ENCODE results near the gene EPHA1.
A peak's percentile ranks its signal among the peaks of the same experiment; 100 is the strongest.

The EPHA1 gene

GRCh38 chr7:143356414-143357050, 52.1 kb downstream of the EPHA1 start:
- Mint-ChIP-seq H3K4me1 (peaks cover 2% of the 10 kb centered on the region), H3K27me3 (peaks cover 89% of the 10 kb centered on the region), H3K9me3 (no peaks in the 10 kb centered on the region), H3K36me3 (no peaks in the 10 kb centered on the region), H3K4me3 (no peak overlapping the region), H3K27ac (no peak overlapping the region)
- CTCF ChIA-PET = interaction anchor here (1.9 kb wide), 1 partner anchor 116 kb away, joined by 8 read pairs; no protein-coding TSS in a partner anchor
- no peak for DNase-seq

GRCh38 chr7:143355450-143356385, 52.9 kb downstream of the EPHA1 start:
- CTCF ChIA-PET = interaction anchor here (1.2 to 2.1 kb wide), 3 partner anchors 11 to 115 kb away, joined by 3 to 8 read pairs (median 8); no protein-coding TSS in a partner anchor
- H3K27ac Mint-ChIP-seq = no peak overlapping the region
- peaks cover 88% of the 10 kb centered on the region for H3K27me3 Mint-ChIP-seq
- H3K36me3 Mint-ChIP-seq = no peaks in the 10 kb centered on the region
- no peaks in the 10 kb centered on the region for H3K9me3 Mint-ChIP-seq
- H3K4me1 Mint-ChIP-seq = peaks cover 2% of the 10 kb centered on the region
- no peak for DNase-seq
- no peak overlapping the region for H3K4me3 Mint-ChIP-seq

- Mint-ChIP-seq H3K9me3 (no peaks in the 10 kb centered on the region), H3K36me3 (no peaks in the 10 kb centered on the region), H3K27me3 (peaks cover 88% of the 10 kb centered on the region), H3K27ac (no peak overlapping the region), H3K4me1 (peaks cover 2% of the 10 kb centered on the region), H3K4me3 (no peak overlapping the region)
- CTCF ChIA-PET = interaction anchor here (1.2 to 2.1 kb wide), 3 partner anchors 10 to 114 kb away, joined by 3 to 8 read pairs (median 8); no protein-coding TSS in a partner anchor
- no peak for DNase-seq
Observed at GRCh38 chr7:143354965-143355364, 53.7 kb downstream of the EPHA1 start.

GRCh38 chr7:143354376-143354775, 54.3 kb downstream of the EPHA1 start:
- CTCF ChIA-PET = interaction anchor here (1.9 to 2.1 kb wide), 2 partner anchors 9 to 114 kb away, joined by 8 read pairs; no protein-coding TSS in a partner anchor
- Mint-ChIP-seq H3K4me1 (peaks cover 2% of the 10 kb centered on the region), H3K27me3 (peaks cover 84% of the 10 kb centered on the region), H3K27ac (no peak overlapping the region), H3K36me3 (no peaks in the 10 kb centered on the region), H3K9me3 (no peaks in the 10 kb centered on the region), H3K4me3 (no peak overlapping the region)
- DNase-seq = no peak

GRCh38 chr7:143352531-143353002, 56.1 kb downstream of the EPHA1 start:
- Mint-ChIP-seq H3K4me1 (peaks cover 2% of the 10 kb centered on the region), H3K36me3 (no peaks in the 10 kb centered on the region), H3K9me3 (no peaks in the 10 kb centered on the region), H3K27me3 (peaks cover 81% of the 10 kb centered on the region), H3K4me3 (no peak overlapping the region), H3K27ac (no peak overlapping the region)
- CTCF ChIA-PET = interaction anchor here (0.6 kb wide), 1 partner anchor 65 kb away, joined by 3 read pairs; no protein-coding TSS in a partner anchor
- DNase-seq = no peak

GRCh38 chr7:143351574-143351973, 57.1 kb downstream of the EPHA1 start:
- CTCF ChIA-PET = interaction anchor here (1.2 kb wide), 1 partner anchor 65 kb away, joined by 3 read pairs; no protein-coding TSS in a partner anchor
- Mint-ChIP-seq H3K36me3 (no peaks in the 10 kb centered on the region), H3K4me3 (no peak overlapping the region), H3K27me3 (peaks cover 82% of the 10 kb centered on the region), H3K9me3 (no peaks in the 10 kb centered on the region), H3K27ac (no peak overlapping the region), H3K4me1 (peaks cover 2% of the 10 kb centered on the region)
- DNase-seq = no peak

- Mint-ChIP-seq H3K4me1 (peaks cover 2% of the 10 kb centered on the region), H3K36me3 (no peaks in the 10 kb centered on the region), H3K27me3 (peaks cover 82% of the 10 kb centered on the region), H3K9me3 (no peaks in the 10 kb centered on the region), H3K27ac (no peak overlapping the region), H3K4me3 (no peak overlapping the region)
- CTCF ChIA-PET = interaction anchor here (1.2 kb wide), 1 partner anchor 66 kb away, joined by 3 read pairs; no protein-coding TSS in a partner anchor
- no peak for DNase-seq
Observed at GRCh38 chr7:143351060-143351459, 57.6 kb downstream of the EPHA1 start.

- CTCF ChIA-PET = interaction anchor here (1.7 kb wide), 1 partner anchor 13 kb away, joined by 5 read pairs; no protein-coding TSS in a partner anchor
- H3K36me3 Mint-ChIP-seq = no peaks in the 10 kb centered on the region
- no peak overlapping the region for H3K4me3 Mint-ChIP-seq
- H3K27ac Mint-ChIP-seq = no peak overlapping the region
- H3K4me1 Mint-ChIP-seq = peaks cover 9% of the 10 kb centered on the region
- no peaks in the 10 kb centered on the region for H3K9me3 Mint-ChIP-seq
- DNase-seq = no peak
- peaks cover 70% of the 10 kb centered on the region for H3K27me3 Mint-ChIP-seq
Observed at GRCh38 chr7:143347950-143348349, 60.7 kb downstream of the EPHA1 start.

- CTCF ChIA-PET = interaction anchor here (0.7 to 2.7 kb wide), 13 partner anchors 9 to 145 kb away, joined by 3 to 19 read pairs (median 6); no protein-coding TSS in a partner anchor
- Mint-ChIP-seq H3K36me3 (no peaks in the 10 kb centered on the region), H3K27ac (no peak overlapping the region), H3K4me3 (no peak overlapping the region), H3K4me1 (peaks cover 9% of the 10 kb centered on the region), H3K9me3 (no peaks in the 10 kb centered on the region), H3K27me3 (peaks cover 56% of the 10 kb centered on the region)
- DNase-seq = no peak
Observed at GRCh38 chr7:143346018-143346417, 62.6 kb downstream of the EPHA1 start.

GRCh38 chr7:143345428-143345900, 63.2 kb downstream of the EPHA1 start:
- H3K36me3 Mint-ChIP-seq = no peaks in the 10 kb centered on the region
- H3K4me3 Mint-ChIP-seq = peak overlapping the region; percentile 56
- peaks cover 53% of the 10 kb centered on the region for H3K27me3 Mint-ChIP-seq
- peaks cover 9% of the 10 kb centered on the region for H3K4me1 Mint-ChIP-seq
- peak; percentile 78 for DNase-seq
- H3K27ac Mint-ChIP-seq = no peak overlapping the region
- no peaks in the 10 kb centered on the region for H3K9me3 Mint-ChIP-seq
- CTCF ChIA-PET = interaction anchor here (0.8 to 2.7 kb wide), 15 partner anchors 10 to 146 kb away, joined by 3 to 19 read pairs (median 6); no protein-coding TSS in a partner anchor

- no peak overlapping the region for H3K27ac Mint-ChIP-seq
- H3K4me3 Mint-ChIP-seq = no peak overlapping the region
- peaks cover 54% of the 10 kb centered on the region for H3K27me3 Mint-ChIP-seq
- H3K4me1 Mint-ChIP-seq = peaks cover 9% of the 10 kb centered on the region
- CTCF ChIA-PET = interaction anchor here (0.8 to 2.4 kb wide), 5 partner anchors 8 to 72 kb away, joined by 3 to 19 read pairs (median 4); no protein-coding TSS in a partner anchor
- no peaks in the 10 kb centered on the region for H3K9me3 Mint-ChIP-seq
- no peaks in the 10 kb centered on the region for H3K36me3 Mint-ChIP-seq
- DNase-seq = no peak
Observed at GRCh38 chr7:143343596-143343995, 65.1 kb downstream of the EPHA1 start.

- no peak for DNase-seq
- H3K4me3 Mint-ChIP-seq = no peak overlapping the region
- H3K27ac Mint-ChIP-seq = no peak overlapping the region
- no peaks in the 10 kb centered on the region for H3K9me3 Mint-ChIP-seq
- H3K27me3 Mint-ChIP-seq = peaks cover 54% of the 10 kb centered on the region
- peaks cover 9% of the 10 kb centered on the region for H3K4me1 Mint-ChIP-seq
- CTCF ChIA-PET = interaction anchor here (2.4 kb wide), 1 partner anchor 11 kb away, joined by 5 read pairs; no protein-coding TSS in a partner anchor
- H3K36me3 Mint-ChIP-seq = no peaks in the 10 kb centered on the region
Observed at GRCh38 chr7:143341842-143342241, 66.8 kb downstream of the EPHA1 start.
